Measurements from ENCODE around the gene SEMA3E.
"Not testable (repeated sequence)": the region's sequence is repeated elsewhere in the genome, so short reads cannot be mapped to it uniquely, and the experiment has no call there.

Gene SEMA3E

DNA sequence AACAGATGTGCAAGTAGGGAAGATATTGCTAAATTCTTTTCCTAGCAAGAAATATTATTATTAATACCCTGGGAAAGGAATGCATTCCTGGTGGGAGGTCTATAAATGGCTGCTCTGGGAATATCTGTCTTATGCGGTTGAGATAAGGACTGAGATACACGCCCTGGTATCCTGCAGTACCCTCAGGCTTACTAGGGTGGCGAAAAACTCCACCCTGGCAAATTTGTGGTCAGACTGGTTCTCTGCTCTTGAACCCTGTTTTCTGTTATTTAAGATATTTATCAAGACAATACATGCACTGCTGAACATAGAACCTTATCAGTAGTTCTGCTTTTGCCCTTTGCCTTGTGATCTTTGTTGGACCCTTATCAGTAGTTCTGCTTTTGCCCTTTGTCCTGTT is 96.4 kb downstream of the SEMA3E start:
- not testable (repeated sequence) for DNase-seq

DNA sequence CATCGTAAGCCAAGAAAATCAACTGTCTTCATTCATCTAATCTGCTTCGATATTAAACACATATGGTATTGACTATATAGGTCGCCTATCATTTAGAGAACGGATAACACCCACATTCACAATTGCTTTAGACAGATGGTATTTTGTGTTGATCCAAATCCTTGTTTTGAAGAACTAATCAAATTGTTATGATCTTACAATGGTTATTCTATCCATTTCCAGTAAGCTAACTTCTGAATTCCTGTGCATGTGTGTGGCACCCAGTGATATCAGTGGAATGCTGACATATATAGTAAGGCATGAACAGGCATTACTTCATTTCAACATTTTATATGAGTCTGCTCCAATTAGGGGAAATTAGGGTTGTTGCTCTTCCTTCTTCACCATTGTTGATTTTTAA is 98.8 kb downstream of the SEMA3E start:
- DNase-seq = no peak

DNA sequence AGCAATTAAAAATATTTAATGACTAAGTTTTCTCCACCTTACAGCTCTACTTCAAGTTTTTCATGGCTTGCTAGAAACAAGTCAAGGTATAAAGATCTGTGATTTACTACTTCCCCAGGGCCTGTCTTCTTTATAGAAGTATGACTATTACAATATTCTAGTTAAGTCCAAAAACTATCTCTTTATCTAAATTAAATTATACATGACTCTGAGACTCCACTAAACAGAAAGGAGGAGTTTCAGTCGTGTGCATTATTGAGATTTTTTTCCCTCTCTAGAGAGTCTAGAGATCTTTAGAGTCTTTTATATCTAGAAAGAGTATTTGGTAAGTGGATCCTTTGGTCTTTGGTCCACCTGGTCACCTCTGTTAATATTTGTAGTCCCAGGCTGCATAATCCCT is 100.7 kb downstream of the SEMA3E start:
- no peak for DNase-seq

DNA sequence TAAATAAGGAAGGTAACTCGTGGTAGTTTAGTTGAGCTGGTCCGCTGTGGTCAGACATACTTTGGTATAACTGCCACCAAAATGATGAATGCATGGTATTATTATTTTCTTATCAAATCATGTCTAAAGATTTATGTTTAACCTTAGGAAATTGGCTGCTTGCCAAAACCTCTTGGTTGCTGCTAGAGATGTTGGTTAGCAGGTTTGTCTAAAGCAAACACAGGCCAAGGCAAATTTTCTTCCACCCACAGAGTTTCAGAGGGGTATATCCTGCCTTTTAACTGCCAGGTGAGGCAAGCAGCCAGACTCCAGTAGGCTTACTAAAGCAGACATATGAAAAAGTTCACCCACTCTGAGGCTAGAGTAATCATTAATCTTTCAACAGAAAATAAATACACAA is 101.4 kb downstream of the SEMA3E start:
- no peak for DNase-seq

DNA sequence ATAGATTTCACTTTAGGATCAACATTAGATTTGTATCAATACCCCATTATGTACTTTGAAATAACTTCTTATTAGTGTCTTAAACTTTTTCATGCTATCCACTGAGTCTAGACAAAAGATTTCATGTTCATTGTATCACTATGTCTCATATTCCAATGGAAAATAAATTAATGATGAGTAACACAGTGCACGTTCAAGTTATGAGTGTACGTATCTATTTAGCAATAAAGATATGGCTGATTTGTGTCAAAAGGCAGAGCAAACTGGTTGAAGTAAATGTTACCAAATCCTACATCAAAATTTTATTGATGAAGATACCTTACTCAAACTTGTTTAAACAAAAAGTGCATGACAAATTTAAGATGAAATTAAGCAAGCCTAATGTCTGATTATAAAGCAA is 102.4 kb downstream of the SEMA3E start:
- no peak for DNase-seq

DNA sequence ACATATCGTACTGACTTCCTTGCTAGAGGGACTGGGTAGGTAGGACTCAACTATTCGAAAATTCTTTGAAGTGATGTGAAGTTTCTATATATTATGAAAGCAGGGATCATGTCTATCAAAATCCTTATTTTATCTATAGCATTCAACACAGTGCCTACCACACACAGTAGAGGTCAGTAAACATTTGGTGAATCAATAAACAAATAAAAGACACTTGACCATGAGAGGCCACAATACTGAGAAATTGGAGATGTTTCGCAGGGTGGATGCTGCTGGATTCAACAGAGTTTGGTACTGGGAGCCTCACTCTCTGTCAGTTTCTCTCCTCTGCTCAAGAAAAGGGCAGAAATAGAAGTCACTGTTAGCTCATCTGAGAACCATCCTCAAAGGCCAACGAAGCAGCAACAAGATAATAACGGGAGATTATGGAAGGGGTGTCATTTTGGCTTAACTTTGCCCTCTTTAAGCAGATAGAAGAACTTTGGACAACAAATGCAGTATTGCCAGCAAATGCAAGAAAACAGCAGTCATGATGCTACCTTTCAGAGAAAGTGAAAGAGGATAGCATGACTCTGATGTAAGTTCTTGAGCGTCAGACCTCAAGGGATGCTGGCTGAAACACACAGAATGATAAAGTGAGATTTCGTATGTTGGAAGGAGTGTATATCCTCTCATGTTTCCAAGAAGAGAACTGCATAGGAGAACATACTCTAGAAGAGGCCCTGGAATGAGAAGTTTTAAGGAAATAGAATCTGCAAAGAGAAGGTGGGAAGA is 107.6 kb downstream of the SEMA3E start:
- DNase-seq = no peak

DNA sequence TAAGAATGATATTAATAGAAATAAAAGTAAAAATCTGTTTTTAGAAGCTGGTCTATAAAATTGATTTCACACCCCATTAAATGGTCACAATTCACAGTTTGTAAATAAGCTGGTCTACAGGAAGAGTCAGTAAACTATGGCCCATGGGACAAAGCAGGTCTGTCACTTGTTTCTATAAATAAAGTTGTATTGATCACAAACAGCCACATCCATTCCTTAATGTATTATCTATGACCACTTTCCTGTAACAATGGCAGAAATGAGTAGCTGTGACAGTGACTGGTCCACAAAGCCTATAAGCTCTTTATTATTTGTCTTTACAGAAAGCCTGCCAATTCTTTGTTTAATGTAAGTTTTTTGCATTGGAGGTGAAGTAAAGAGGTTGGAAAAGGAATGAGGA is 114.5 kb downstream of the SEMA3E start:
- DNase-seq = no peak

DNA sequence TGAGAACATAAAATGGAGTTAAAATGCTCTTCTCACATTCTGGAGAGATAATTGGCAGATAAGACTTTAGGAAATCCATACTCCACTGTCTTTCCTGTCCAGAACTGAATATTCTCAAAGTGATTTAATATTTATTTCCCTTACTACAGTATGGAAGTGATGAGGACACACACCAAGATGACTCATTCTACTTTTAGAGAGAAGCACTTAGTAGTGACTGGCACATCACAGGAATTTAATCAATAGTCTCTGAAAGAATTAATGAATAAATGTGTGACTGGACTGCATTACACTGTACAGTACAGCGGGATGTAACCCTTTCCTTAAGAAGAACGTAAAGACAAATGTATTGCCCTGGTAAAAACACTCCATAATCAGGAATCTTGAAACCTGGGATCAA is 116.7 kb downstream of the SEMA3E start:
- DNase-seq = no peak

DNA sequence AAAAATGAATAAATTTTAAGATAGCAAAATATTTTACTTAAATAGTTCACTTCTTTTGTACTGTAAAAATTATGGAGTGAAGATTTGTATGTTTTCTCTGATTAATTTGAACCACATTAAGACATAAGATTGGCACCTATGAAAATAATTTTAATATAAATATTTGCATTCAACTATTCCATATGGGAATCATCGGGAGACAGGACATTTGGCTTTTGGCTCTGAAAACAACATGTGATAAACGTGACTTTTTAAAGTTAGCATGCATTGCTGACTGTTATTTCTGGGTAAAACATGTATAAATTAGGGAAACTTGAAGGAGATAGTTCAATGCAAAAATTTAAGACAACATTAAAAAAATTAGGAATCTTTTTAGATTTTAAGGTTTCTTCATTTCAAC is 117.2 kb downstream of the SEMA3E start:
- no peak for DNase-seq

DNA sequence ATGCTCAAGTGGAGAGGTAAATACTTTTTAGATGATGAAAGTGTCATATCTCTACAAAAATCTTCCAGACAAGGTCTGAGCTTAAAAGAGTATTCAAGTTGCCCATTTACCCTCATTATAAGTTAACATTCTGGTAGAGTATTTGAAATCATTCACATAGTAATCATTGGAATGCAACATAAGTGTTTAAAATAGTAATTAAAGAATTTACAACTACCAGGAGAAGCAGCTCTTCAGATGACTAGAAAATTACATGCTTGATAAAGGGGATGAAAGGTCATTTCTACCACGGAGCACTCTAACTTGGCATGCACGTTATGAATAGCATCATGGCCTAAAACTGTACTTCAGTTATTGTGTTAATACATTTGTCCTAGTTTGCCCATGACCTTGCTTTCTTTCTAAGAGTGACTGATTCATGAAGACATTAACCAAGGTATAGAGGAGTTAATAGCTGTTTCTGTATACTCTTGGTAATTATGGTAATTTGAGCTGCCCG is 120.0 kb downstream of the SEMA3E start:
- DNase-seq = no peak

DNA sequence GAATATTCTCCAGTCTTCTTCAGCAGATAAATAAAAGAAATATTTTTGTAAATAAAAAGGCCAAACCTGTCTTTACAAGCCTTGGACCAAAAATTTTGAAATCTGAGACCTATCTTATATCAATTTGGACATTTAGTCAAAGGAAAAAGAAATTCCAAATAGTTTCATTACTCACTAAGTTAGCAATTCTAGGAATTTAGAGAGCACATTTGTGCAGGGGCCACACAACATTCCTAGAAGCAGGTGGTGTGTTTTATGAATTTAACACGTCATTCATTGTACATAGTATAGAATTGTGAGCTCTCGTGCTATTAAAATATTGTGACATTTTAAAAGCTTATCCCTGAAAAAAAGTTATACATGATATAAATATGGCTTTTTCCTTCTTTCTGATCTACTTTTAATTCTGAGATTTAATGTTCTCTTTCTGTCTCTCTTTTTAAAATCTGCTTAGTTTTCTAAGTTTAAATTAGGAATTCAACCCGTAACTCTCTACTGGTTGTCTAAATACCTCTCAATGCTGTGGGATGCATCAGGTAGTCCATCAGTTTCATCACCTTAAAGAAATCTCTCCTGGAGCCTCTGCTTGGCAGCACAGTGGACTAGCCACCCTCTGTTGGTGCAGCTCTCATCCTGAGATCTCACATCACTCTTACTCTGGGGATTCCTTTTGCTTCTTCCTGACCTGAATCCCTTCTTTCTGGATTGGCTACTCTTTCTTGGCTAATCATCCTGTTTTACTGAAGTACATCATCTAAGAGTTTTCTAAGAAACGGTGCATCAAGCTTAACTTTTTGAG is 124.5 kb downstream of the SEMA3E start:
- no peak for DNase-seq

DNA sequence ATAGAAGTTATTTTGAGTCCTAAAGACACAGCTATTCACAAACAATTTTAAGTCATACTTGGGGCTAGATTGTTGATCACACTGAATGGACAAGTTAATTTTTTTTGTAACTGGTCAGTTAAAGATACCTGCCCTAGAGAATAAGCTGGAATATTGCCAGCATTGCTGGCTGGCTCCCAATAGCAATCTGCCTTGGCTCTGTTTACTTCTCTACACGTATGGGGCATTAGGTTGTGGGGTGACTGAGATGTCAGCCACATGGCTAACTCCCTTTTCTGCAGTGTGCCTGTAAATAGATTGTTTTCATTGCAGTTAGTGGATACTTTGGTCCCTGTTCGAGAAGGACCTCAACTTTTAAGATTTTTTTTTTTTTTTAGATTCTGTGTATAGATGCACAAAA is 128.2 kb downstream of the SEMA3E start:
- DNase-seq = no peak

DNA sequence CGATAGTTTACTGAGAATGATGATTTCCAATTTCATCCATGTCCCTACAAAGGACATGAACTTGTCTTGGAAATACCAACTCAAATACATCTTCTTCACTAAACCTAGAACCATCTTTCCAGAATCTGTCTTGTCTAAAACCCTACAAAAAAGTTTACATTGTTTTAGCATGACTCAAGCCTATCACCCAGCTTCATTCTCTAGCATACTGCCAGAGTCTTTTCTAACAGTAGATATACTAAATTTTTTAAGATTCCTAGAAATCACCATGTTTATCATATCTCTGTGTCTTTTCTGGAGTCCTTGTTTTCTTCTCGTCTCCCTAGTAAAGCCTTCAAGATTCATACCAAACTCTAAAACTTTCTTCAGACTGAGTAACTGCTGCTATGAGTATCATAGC is 129.7 kb downstream of the SEMA3E start:
- DNase-seq = no peak

DNA sequence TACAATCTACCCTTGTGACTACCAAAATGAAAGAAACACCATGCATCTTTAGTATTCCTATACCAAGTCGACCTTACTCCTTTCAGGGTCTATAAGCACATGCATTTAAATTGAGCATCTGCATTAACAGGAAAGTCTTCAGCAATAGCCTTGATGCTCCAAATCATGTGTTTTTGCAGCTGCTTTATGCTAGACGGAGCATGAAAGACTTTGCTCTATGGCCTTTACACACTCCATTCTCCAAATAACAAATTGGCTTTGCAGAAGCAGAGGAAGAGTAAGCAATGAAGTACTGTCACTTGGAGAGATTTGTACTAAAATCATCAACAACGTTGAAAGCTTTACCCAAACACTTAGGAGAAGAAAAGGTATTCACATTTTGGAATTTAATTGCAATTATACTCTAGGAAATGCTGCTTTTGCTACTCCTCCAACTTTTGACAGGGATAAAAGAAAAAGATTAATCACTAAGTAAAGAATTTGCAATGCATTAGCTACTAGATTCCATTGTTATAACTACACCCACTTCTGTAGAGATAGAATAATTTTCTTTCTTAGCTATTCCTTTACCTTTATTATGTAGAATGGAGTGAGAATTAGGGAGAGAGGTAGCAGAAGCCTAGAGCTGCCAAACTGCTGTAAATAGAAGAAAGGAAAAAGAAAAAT is 131.8 kb downstream of the SEMA3E start:
- DNase-seq = no peak

DNA sequence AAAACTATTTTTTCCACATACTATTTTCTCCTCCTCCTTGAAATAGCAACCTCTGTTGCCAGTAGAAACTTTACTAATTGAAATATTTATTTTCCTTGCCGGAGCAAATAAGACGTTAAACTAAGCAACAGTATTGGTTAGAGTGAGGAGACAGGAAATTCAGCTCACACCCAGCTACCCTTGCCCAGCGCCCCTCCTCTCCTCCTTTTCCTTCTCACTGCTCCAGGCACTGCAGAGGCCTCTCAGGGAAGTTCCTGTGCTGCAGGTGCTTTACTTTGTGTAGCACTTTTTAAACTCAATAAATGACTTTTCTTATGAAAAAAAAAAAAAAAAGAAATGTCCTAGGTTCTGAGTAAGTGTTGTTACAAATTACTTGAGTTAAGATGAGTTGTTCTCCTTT is 134.0 kb downstream of the SEMA3E start:
- no peak for DNase-seq

DNA sequence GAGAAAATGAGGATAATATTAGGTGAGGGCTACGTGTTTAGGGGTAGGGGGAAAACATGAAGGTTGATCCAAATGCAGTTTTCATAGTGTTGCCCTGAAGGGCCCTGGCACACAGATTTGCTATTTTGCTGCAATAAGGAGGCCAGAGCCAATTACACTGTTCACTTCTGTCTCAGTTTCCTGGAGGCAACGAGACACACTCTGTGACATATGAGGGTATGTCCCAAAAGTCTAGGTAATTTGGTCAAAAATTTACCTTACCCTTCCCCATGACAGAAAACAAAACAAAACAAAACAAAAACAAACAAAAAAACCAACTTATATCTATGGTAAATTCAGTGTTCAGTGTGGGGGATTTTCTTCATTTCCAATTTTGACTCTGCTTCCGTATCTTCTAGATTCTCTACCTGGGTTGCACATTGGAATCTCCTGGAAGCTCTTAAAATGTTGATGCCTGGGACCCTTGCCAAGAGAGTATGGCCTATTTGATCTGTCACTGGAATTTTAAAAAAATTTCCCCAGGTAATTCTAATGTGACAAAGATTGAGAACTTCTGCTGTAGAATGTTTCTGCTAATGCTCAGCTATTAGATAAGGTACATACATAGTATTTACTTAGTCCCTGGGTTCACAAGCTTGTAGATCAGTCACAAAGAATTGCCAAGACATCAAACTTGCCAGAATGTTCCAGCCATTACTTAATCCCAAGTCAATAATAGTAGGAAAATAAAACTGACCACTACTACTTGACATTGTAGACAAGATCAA is 139.5 kb downstream of the SEMA3E start:
- no peak for DNase-seq

DNA sequence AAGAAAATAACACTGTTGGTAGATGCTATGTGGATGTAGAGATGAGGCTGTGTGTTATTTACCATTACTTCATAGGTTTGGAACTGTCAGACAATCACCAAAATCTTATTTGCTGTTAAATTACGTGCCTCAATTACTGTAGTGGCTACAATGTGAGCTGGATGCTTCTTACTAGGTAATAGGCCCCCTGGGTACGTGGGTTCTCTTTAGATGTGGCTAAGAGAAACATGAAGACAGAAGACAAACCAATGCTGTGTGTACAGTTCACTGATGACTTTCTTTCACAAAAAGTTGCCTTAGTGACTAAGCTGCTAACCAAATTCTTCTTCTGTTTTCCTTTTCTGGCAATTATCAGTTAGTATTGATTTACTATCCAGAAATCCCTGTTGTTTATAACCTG is 144.6 kb downstream of the SEMA3E start:
- no peak for DNase-seq

DNA sequence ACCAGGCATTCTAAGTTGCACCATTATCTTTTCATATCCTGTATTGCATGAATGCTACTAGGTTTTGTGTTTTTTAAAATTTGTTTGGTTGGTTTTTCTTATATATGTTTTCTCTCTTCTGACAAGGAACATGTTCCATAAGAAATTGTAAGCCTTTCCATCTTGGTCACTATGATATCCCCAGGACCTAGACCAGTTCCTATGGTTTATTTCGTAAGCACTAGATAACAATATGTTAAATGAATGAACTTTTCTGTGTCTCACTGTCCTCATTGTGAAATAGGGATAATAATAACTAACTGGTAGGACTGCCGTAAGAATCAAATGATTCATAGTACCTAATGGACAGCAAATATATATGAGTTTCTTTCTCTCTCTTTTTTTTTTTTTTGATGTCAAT is 146.3 kb downstream of the SEMA3E start:
- no peak for DNase-seq

DNA sequence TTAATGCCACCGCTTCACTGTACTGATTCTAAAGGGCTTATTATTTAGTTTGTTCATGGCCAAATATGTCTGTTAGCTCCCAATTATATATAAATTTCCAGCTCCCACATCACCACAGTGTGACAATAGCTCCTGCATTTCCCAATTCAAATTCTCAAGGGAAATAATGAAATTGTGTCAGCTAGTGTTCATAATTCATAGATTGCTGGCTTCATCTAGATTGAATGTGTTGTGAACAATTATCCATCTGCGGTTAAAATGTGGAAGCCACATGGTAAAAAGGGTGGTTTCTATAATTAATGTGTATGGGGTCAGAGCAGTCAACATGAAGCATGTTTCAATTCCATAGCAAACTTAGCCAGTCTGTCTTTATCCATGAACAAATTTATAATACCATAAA is 154.3 kb downstream of the SEMA3E start:
- DNase-seq = no peak

DNA sequence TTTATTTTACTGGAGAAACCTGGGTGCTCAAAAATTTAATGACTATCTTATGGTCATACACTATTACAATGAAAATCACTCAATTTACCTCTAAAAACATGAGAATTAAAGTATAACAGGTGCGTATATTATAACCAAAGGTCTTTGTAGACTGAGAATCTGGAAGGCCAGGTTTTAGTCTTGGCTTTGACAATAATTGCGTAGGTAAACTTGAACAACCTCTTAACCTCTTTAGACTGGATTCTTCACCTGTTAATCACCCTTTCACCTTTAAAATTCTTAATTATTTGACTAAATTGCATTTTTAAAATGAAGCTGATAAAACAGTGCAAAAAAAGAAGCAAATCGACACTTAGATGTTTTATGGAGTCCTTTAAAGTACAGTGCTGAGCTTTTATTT is 156.1 kb downstream of the SEMA3E start:
- DNase-seq = no peak

DNA sequence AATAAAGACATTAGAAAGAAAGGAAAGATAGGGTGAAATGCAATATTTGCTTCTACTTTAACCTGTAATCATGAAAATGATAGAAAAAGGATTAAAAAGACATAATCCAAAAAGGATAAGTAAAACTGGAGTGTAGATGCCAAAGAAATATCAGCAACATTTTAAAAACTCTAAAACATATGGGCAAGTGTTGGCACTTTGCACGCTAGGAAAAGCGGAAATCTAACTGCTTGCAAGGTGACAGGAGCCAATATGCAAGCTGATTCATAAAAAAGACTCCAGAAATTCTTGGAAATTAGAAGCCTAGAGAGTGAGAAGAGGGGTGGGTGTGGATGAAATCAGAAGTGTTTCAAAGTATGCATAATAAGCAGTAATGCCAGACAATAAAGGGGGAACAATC is 161.1 kb downstream of the SEMA3E start:
- DNase-seq = no peak

DNA sequence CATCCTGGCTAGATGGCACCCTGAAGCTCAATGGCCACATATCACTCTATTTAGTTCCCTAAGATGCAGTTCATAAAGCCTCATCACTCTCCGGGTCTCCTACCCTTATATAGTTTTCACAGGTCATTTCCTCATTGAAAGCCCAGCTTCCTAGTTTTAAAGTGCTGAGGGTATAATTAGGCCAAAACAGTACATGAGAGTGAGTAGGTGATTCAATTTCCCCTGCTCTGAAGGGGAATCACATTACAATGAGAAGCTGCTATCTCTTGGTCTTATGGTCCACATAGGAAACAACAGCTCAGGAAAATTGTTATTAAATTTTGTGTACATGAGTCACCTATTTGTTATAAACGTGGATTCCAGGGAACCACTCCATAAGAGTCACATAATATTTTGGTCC is 162.0 kb downstream of the SEMA3E start:
- DNase-seq = no peak

DNA sequence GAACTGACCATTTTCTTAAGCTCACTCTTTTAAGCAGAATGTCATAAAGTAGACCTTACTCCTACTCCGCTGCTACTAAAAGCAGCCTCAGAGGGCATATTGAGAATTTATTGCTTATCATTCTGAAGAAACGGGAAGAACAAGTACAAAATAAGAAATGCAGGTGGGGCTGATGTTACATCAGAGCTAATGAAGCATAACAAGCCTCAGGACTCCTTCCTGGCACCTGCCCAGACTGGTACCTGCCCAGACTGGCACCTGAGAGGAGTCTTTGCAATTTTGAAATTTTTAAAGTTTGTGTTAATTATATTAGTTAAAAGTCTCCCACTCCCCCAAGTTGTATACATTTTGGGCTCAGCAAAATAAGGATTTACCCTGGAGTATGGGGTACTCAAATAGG is 162.4 kb downstream of the SEMA3E start:
- DNase-seq = no peak

Measured in cortex of kidney (tissue), 1 donor.